GM18858 (cell line): ENCODE measurements around the gene PDGFRB.

ENCODE experiments used
- ATAC-seq: cut with Tn5 transposase; IDR thresholded peaks from one replicate; pipeline ENCODE4 v1.9.1; 2021; ENCODE audit not compliant: unreplicated experiment

The PDGFRB gene

GRCh38 chr5:150155258-150156026 lies at the start of gene PDGFRB:
Gene PDGFRB, minus strand, starts transcription at chr5:150155845. Its CDS starts 18,798 bp downstream, at chr5:150137047.
- no peak for ATAC-seq

GRCh38 chr5:150204590-150204960 lies 48.9 kb upstream of the PDGFRB start:
- ATAC-seq: no peak

GRCh38 chr5:150203832-150204589 lies 48.4 kb upstream of the PDGFRB start:
- ATAC-seq: no peak

- ATAC-seq: no peak
Measured at GRCh38 chr5:150202501-150202900, 46.9 kb upstream of the PDGFRB start.

GRCh38 chr5:150197476-150197875 lies 41.8 kb upstream of the PDGFRB start:
- ATAC-seq: no peak

GRCh38 chr5:150196986-150197385 lies 41.3 kb upstream of the PDGFRB start:
- no peak for ATAC-seq

GRCh38 chr5:150196514-150196913 lies 40.9 kb upstream of the PDGFRB start:
- no peak for ATAC-seq

- ATAC-seq: no peak
Measured at GRCh38 chr5:150195736-150196485, 40.3 kb upstream of the PDGFRB start.

GRCh38 chr5:150192462-150192861 lies 36.8 kb upstream of the PDGFRB start:
- no peak for ATAC-seq

GRCh38 chr5:150190987-150191386 lies 35.3 kb upstream of the PDGFRB start:
- no peak for ATAC-seq

- ATAC-seq: no peak
Measured at GRCh38 chr5:150190503-150190979, 34.9 kb upstream of the PDGFRB start.

GRCh38 chr5:150189728-150190502 lies 34.3 kb upstream of the PDGFRB start, which contains the start of gene SLC6A7:
Gene SLC6A7, plus strand, starts transcription at chr5:150190062. Its CDS starts 266 bp downstream, at chr5:150190328.
- ATAC-seq: no peak

GRCh38 chr5:150189326-150189725 lies 33.7 kb upstream of the PDGFRB start:
- no peak for ATAC-seq

GRCh38 chr5:150188146-150188842 lies 32.6 kb upstream of the PDGFRB start:
- no peak for ATAC-seq

GRCh38 chr5:150186897-150187296 lies 31.3 kb upstream of the PDGFRB start:
- no peak for ATAC-seq

GRCh38 chr5:150186137-150186536 lies 30.5 kb upstream of the PDGFRB start:
- ATAC-seq: no peak

- ATAC-seq: no peak
Measured at GRCh38 chr5:150184990-150185912, 29.6 kb upstream of the PDGFRB start.

- no peak for ATAC-seq
Measured at GRCh38 chr5:150184006-150184405, 28.4 kb upstream of the PDGFRB start.

GRCh38 chr5:150183436-150183835 lies 27.8 kb upstream of the PDGFRB start:
- no peak for ATAC-seq
